Left forelimb (tissue), 1 donor: ENCODE results near the gene BPIFA1.

Source experiments
- DNase-seq: peaks from one replicate; pipeline ENCODE4 v3.0.0-alpha.2; 2018; ENCODE audit warnings: low spot score

Gene BPIFA1

GRCh38 chr20:33277471-33278441 is 42.0 kb downstream of the BPIFA1 start:
- DNase-seq: no peak

GRCh38 chr20:33278700-33279099 is 42.9 kb downstream of the BPIFA1 start:
- DNase-seq: no peak

- DNase-seq: no peak
Observed at GRCh38 chr20:33279261-33279910, 43.6 kb downstream of the BPIFA1 start.

- no peak for DNase-seq
Observed at GRCh38 chr20:33280000-33280680, 44.3 kb downstream of the BPIFA1 start.

- no peak for DNase-seq
Observed at GRCh38 chr20:33280775-33281174, 45.0 kb downstream of the BPIFA1 start.

- no peak for DNase-seq
Observed at GRCh38 chr20:33281550-33282146, 45.9 kb downstream of the BPIFA1 start.

- DNase-seq: no peak
Observed at GRCh38 chr20:33282196-33282934, 46.6 kb downstream of the BPIFA1 start.

- DNase-seq: no peak
Observed at GRCh38 chr20:33282991-33283555, 47.3 kb downstream of the BPIFA1 start, which contains the start of gene BPIFB1. Gene BPIFB1 (plus strand): TSS chr20:33283214. CDS start chr20:33286074, 2,860 bp downstream.

- DNase-seq: no peak
Observed at GRCh38 chr20:33284284-33284683, 48.5 kb downstream of the BPIFA1 start.

- DNase-seq: no peak
Observed at GRCh38 chr20:33284937-33285336, 49.1 kb downstream of the BPIFA1 start.

GRCh38 chr20:33285861-33286495 is 50.2 kb downstream of the BPIFA1 start:
- DNase-seq: no peak

GRCh38 chr20:33287884-33288283 is 52.1 kb downstream of the BPIFA1 start:
- DNase-seq: no peak

GRCh38 chr20:33290852-33291251 is 55.1 kb downstream of the BPIFA1 start:
- DNase-seq: no peak

- DNase-seq: no peak
Observed at GRCh38 chr20:33291416-33291815, 55.6 kb downstream of the BPIFA1 start.

GRCh38 chr20:33291830-33292355 is 56.1 kb downstream of the BPIFA1 start:
- no peak for DNase-seq
